ENCODE results near the gene ABHD14A.

ABHD14A gene

DNA sequence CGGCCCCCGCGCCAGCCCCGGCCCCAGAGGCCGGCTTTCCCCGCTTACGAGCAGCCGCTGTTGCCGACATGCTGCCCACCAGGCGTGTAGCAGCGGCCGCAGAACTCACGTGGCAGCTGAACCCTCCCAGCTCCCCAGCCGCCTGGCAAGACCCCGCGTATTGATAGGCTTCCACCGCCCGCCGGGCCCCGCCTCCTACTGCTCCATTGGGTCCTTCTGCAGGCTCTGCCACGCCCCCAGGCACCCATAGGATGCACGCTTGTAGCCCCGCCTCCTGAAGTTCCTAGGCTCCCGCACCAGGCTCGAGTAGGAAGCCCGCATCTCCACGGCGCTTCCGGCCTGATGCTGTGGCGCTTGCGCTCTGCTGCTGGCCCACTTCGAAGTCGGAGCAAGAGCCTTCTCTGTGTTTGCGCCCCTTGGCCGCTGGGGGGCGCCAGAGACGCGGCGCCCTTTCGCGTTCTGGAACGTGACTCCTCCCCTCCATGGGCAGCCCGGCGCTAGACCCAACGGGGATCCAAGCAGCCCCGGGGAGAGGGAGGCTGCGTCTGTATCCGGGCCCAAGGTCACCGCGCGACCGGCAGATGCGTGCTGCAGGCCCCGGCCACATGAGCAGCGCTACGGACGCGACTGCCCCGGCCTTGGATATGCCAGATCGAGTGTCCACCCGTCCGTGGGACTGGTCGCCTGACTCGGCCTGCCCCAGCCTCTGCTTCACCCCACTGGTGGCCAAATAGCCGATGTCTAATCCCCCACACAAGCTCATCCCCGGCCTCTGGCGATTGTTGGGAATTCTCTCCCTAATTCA is 32.9 kb upstream of the ABHD14A start, which contains the start of the genes PARP3 and RRP9:
Gene PARP3 (plus strand): TSS at position 566 of the 805 bp plus-strand sequence. CDS start 993 bp downstream, outside the sequence.
Gene RRP9 (minus strand): TSS at position 107 of the 805 bp plus-strand sequence. CDS start 37 bp downstream, at position 70.
- DNase-seq, result peak; percentile 100

DNA sequence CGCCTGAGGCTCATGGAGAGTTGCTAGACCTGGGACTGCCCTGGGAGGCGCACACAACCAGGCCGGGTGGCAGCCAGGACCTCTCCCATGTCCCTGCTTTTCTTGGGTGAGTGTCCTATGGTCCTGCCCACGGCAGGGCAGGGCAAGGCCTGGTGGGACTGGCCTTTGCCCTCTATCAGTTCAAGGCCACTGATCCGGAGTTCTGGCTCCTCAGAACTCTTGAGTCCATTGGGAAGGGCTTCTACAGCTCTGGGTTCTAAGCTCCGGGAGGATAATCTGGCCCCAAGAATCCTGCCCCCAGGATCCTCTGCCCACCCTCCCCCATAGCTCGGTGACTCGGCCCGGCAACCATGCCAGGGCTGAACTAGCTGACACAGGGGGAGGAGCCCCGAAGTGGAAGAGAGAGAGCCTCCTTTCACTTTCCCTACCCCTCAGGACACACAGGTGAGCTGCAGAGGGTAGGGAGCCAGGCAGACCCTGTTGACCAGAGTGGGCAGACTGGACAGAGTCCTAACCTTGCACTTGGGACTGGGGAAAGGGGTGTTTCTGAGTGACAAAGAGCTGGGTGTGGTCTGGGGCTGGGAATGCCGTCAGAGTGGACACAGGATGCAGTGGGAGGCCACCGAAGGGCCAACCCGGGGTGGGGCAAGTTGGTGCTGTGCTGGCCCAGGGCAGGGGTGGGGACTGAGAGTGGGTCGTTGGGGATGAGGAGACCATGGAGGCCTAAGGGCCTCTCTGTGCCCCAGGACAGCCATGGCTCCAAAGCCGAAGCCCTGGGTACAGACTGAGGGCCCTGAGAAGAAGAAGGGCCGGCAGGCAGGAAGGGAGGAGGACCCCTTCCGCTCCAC is 32.0 kb upstream of the ABHD14A start:
- DNase-seq, result no peak

DNA sequence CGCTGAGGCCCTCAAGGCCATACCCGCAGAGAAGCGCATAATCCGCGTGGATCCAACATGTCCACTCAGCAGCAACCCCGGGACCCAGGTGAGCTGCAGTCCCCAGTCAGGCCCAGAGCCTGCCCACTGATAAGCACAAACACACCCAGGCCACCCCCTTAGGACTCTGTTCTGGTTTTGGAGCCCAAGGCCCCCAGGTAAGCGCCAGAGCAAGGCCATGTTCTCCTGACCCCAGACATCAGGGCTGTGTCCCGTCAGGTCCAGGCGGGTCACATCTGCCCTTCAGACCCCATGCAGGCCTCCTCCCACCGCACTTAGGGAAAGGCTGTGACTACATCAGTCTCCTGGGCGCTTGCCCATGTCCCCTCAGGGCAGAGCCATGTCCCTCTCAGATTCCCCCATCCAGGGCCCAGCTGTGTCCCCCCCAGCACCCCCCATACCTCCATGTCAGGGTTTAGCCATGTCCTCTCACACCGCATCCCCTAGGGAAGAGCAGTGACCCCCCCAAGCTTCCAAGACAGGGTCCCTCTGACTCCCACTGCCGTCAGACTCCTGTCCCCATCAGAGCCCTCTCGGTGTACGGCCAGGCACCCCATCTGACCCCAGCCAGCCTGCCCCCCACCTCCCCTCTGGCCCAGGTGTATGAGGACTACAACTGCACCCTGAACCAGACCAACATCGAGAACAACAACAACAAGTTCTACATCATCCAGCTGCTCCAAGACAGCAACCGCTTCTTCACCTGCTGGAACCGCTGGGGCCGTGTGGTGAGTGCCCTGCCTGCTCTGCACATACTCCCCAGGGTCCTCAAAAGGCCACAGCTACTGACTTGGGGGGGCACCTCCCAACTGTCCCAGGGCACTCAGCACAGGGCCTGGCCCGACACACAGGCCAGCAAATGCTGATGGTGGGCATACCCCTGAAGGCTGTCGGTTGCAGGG is 31.1 kb upstream of the ABHD14A start:
- no peak for DNase-seq

- DNase-seq, result no peak
These were observed 30.3 kb upstream of the ABHD14A start for GRCh38 chr3:51944451-51945021.

DNA sequence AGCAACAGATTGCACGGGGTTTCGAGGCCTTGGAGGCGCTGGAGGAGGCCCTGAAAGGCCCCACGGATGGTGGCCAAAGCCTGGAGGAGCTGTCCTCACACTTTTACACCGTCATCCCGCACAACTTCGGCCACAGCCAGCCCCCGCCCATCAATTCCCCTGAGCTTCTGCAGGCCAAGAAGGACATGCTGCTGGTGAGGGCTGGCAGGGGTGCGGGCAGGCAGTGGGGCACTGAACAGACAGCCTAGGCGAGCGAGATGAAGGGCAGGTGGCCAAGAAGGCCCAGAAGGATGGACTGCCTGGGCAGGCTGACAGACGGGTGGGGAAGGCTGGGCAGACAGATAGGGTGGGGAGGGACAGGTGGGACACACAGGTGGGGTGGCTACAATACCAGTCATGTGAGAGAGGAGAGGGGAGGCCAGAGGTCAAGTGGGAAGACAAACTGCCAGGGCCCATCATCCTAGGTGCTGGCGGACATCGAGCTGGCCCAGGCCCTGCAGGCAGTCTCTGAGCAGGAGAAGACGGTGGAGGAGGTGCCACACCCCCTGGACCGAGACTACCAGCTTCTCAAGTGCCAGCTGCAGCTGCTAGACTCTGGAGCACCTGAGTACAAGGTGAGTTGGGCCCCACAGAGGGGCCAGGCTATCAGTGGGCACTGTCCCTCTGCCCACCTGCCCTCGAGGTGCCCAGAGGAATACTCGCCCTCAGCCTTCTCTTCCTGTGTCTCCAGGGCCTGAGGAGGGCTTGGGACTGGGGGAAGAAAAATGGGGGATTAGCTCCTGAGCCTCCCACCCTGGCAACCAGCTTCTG is 29.6 kb upstream of the ABHD14A start:
- no peak for DNase-seq

DNA sequence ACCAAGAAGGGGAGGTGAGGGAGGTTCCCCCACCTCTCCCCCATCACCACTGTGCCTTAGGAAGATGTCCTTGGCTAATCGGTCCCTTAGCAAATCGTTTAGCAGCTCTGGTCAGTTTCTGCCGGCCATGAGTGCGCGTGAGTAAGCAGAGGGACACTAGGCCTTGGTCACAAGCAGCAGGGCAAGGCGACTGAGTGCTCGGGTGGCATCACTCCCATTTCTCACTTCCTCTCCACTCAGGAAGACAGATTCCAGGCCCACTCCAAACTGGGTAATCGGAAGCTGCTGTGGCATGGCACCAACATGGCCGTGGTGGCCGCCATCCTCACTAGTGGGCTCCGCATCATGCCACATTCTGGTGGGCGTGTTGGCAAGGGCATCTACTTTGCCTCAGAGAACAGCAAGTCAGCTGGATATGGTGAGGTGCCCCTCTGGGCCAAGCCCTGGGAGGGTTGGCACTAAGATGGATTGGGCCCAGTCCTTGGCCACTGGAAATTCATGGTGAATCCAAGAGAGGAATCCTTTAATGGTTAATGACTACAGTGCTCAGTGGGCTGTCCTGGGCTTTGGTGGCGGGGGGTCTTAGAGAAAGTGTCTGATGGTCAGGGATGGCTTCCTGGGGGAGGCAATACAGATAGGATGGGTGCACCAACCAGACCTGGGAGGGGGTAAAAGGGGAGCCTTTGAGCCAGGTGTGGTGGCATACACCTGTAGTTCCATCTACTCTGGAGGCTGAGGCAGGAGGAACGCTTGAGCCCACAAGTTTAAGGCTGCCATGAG is 28.7 kb upstream of the ABHD14A start:
- DNase-seq, result no peak

DNA sequence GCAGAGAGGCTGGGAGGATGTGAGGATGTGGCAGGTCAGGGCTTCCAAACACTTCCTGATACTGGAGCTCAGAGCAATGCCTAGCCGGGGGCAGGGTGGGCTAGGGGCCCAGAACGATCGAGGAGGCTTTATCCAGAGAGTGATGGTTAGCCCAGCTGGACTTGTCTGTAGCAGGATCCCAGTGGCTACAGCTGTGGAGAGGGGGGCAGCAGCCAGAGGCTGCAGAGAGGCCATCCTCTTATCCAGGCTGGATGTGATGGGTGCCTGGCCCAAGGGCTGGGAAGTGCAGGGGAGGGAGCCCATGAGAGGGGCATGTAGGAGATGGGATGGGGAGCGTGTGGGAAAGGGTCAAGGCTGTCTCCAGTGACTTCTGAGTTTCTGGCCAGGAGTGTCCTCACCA is 28.1 kb upstream of the ABHD14A start:
- DNase-seq, result no peak

- no peak for DNase-seq
These were observed 27.5 kb upstream of the ABHD14A start for GRCh38 chr3:51947215-51947900.

- DNase-seq, result no peak
These were observed 26.8 kb upstream of the ABHD14A start for GRCh38 chr3:51948016-51948580.

- DNase-seq, result no peak
These were observed 25.7 kb upstream of the ABHD14A start for GRCh38 chr3:51949121-51949520.

GRCh38 chr3:51950899-51951298 is 24.0 kb upstream of the ABHD14A start:
- DNase-seq, result no peak

DNA sequence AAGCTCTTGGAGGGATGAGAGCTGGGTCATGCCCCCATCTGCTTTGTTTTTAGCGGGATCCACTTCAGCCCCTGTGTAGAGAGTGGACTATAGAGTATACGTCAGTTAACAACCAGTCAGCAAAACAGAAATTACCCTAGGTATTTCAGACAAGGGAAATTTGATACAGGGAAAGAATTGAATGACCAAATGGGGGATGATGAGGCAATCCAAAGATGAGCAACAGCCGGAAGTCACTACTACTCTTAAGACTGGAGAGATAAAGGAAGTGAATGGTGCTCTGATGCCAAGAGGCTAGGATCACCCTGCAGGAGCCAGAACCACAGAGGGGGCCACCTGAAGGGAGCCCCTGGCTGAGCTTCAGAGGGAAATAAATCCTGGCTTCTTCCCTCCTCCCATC is 21.4 kb upstream of the ABHD14A start:
- no peak for DNase-seq

DNA sequence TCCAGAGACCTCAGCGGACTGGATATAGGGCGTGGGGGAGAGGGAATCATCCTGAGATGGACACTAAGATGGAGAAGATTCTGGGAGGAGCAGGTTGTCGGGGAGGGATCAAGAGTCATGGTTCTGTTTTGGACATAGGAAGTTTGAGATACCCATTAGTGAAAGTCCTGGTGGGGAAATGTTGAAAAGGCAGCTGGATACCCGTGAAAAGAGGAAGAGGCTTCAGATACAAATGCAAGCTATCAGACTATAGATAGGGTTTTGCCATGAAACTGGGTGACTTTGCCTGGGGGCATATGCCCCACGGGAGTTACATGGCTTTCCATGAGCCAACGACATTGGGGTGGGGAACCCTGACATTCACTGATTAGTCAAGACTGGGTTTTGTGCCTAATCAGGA is 20.8 kb upstream of the ABHD14A start:
- DNase-seq, result no peak

DNA sequence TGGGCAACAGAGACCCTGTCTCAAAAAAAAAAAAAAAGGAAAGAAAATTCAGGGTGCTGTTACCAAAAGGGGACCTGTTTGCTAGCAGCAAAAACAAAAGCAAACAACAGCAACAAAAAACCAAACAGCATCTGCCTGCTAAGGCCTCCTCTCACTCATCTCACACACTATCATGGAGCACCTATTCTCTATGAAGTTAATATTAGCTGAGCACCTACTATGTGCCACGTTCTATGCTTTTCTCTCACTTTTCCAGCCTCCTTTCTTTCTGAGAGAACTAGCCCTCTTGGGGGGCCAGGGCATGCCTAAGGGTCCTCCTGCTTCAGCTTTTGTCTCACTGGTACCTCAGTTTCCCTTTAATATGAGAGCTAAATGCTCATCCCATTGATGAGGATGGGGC is 20.2 kb upstream of the ABHD14A start:
- DNase-seq, result no peak

DNA sequence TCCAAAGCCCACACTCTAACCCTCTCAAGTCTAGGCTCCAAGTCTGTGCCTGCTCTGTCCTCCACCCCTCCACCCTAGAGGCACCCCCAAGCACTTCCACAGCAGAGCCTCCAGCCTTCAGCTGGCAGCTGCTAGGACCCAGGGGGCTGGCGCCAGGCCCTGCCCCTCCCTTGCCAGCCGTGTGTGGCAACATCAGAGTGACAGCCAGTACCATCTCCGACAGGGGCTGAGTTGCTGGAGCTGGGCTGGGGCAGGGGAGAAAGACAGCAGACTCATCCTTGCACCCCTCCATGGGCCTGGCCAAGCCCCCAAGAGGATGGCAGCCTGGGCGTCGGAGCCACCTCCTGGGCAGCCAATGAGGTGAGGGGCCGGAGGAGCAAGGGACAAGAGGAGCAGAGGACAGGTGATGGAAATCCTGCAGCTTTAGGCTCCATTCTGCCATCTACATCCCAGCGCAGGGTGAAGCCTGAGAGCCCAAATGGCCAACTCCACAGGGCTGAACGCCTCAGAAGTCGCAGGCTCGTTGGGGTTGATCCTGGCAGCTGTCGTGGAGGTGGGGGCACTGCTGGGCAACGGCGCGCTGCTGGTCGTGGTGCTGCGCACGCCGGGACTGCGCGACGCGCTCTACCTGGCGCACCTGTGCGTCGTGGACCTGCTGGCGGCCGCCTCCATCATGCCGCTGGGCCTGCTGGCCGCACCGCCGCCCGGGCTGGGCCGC is 19.5 kb upstream of the ABHD14A start, which contains the start of gene GPR62:
Gene GPR62 (plus strand): TSS at position 207 of the 718 bp plus-strand sequence. CDS start 272 bp downstream, at position 479.
- DNase-seq, result no peak

DNA sequence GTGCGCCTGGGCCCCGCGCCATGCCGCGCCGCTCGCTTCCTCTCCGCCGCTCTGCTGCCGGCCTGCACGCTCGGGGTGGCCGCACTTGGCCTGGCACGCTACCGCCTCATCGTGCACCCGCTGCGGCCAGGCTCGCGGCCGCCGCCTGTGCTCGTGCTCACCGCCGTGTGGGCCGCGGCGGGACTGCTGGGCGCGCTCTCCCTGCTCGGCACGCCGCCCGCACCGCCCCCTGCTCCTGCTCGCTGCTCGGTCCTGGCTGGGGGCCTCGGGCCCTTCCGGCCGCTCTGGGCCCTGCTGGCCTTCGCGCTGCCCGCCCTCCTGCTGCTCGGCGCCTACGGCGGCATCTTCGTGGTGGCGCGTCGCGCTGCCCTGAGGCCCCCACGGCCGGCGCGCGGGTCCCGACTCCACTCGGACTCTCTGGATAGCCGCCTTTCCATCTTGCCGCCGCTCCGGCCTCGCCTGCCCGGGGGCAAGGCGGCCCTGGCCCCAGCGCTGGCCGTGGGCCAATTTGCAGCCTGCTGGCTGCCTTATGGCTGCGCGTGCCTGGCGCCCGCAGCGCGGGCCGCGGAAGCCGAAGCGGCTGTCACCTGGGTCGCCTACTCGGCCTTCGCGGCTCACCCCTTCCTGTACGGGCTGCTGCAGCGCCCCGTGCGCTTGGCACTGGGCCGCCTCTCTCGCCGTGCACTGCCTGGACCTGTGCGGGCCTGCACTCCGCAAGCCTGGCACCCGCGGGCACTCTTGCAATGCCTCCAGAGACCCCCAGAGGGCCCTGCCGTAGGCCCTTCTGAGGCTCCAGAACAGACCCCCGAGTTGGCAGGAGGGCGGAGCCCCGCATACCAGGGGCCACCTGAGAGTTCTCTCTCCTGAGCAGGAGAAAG is 18.7 kb upstream of the ABHD14A start:
- no peak for DNase-seq

DNA sequence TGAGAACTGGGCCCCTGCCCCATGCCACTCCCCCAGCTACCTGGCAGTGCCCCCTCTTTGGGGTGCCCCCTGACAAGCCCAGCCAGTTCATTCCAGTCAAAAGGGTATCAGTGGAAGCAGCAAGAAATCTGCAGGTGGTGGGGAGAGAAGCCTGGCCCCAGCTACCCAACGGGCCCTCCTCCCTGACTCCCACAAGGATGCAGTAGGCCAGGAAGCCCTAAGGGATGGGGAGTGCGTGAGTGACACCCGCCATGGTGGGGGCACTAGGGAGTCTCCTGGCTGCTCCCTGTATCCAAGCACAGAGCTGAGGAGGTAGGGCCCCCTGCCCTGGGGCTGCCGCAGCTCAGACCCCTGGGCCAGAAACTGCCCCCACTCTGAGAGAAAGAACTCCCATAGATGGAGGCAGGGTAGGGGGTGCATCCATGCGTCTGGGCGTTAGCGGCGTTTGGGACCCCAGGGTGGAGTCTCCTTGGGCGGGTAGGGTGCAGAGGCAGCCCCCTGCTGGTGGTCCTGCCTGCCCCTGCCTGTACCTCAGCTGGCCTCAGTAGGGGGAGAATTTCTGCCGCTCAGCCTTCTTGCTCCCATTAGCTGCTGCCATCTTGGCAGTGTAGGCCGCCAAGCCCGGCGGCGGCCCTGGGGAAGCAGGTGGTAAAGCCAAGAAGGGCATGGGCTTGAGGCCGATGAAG is 17.2 kb upstream of the ABHD14A start:
- DNase-seq, result no peak
